ENCODE results near the gene CYP8B1. TPM values are rescaled to one million over a fixed set of nuclear protein-coding genes. Genes with fewer than 3 reads are reported as not detected.

The CYP8B1 gene
- total RNA-seq, 1 donor = not detected

GRCh38 chr3:42829628-42830436, 45.8 kb downstream of the CYP8B1 start:
- no peaks in the 10 kb centered on the region for H4K20me1 ChIP-seq (ENCODE audit: insufficient read depth, low read length)
- no peaks in the 10 kb centered on the region for H3K79me2 ChIP-seq (ENCODE audit: insufficient read depth, low read length)
- no peaks in the 10 kb centered on the region for H3K4me1 ChIP-seq (ENCODE audit: insufficient read depth, low read length)
- H3K27ac ChIP-seq (ENCODE audit: low read depth, low read length) = no peak overlapping the region
- H3K9me3 ChIP-seq (ENCODE audit: low read depth, low read length) = no peaks in the 10 kb centered on the region
- no peak overlapping the region for H3K4me2 ChIP-seq (ENCODE audit: insufficient read depth, low read length)
- H3K36me3 ChIP-seq (ENCODE audit: insufficient read depth, low read length) = no peaks in the 10 kb centered on the region
- no peak for TF ChIP-seq CTCF (IDR thresholded peaks at IDR 0.05; ENCODE audit: extremely low read depth, low read depth, low read length)
- H2AFZ ChIP-seq (ENCODE audit: low read length) = no peak overlapping the region
- DNase-seq (ENCODE audit: insufficient read length, low spot score, missing footprints) = no peak
- H3K27me3 ChIP-seq (ENCODE audit: insufficient read depth, low read length) = peaks cover 12% of the 10 kb centered on the region
- no peak overlapping the region for H3K4me3 ChIP-seq (ENCODE audit: insufficient read depth, low read length)

GRCh38 chr3:42829083-42829627, 46.5 kb downstream of the CYP8B1 start:
- Histone ChIP-seq H3K27ac (ENCODE audit: low read depth, low read length) (no peak overlapping the region), H3K4me1 (ENCODE audit: insufficient read depth, low read length) (no peaks in the 10 kb centered on the region), H3K4me3 (ENCODE audit: insufficient read depth, low read length) (no peak overlapping the region), H3K27me3 (ENCODE audit: insufficient read depth, low read length) (peaks cover 12% of the 10 kb centered on the region), H3K9me3 (ENCODE audit: low read depth, low read length) (no peaks in the 10 kb centered on the region), H3K36me3 (ENCODE audit: insufficient read depth, low read length) (no peaks in the 10 kb centered on the region), H2AFZ (ENCODE audit: low read length) (no peak overlapping the region), H4K20me1 (ENCODE audit: insufficient read depth, low read length) (no peaks in the 10 kb centered on the region), H3K4me2 (ENCODE audit: insufficient read depth, low read length) (no peak overlapping the region), H3K79me2 (ENCODE audit: insufficient read depth, low read length) (no peaks in the 10 kb centered on the region)
- no peak for DNase-seq (ENCODE audit: insufficient read length, low spot score, missing footprints)
- no peak for TF ChIP-seq CTCF (IDR thresholded peaks at IDR 0.05; ENCODE audit: extremely low read depth, low read depth, low read length)

- H3K4me2 ChIP-seq (ENCODE audit: insufficient read depth, low read length) = no peak overlapping the region
Observed at GRCh38 chr3:42827654-42828053, 48.0 kb downstream of the CYP8B1 start.

More at GRCh38 chr3:42827654-42828053, 48.0 kb downstream of the CYP8B1 start:
- H2AFZ ChIP-seq (ENCODE audit: low read length) = no peak overlapping the region
- no peak for DNase-seq (ENCODE audit: insufficient read length, low spot score, missing footprints)
- H3K79me2 ChIP-seq (ENCODE audit: insufficient read depth, low read length) = no peaks in the 10 kb centered on the region
- H3K9me3 ChIP-seq (ENCODE audit: low read depth, low read length) = no peaks in the 10 kb centered on the region
- peaks cover 12% of the 10 kb centered on the region for H3K27me3 ChIP-seq (ENCODE audit: insufficient read depth, low read length)
- no peaks in the 10 kb centered on the region for H4K20me1 ChIP-seq (ENCODE audit: insufficient read depth, low read length)
- H3K27ac ChIP-seq (ENCODE audit: low read depth, low read length) = no peak overlapping the region
- no peak overlapping the region for H3K4me3 ChIP-seq (ENCODE audit: insufficient read depth, low read length)
- TF ChIP-seq CTCF (IDR thresholded peaks at IDR 0.05; ENCODE audit: extremely low read depth, low read depth, low read length) = no peak
- H3K36me3 ChIP-seq (ENCODE audit: insufficient read depth, low read length) = no peaks in the 10 kb centered on the region
- no peaks in the 10 kb centered on the region for H3K4me1 ChIP-seq (ENCODE audit: insufficient read depth, low read length)
